M059J (cell line): ENCODE results near the gene HENMT1. TPM values are rescaled to one million over a fixed set of nuclear protein-coding genes. Genes with fewer than 3 reads are reported as not detected.
A peak's percentile ranks its signal among the peaks of the same experiment; 100 is the strongest.
"Not testable (repeated sequence)": the region's sequence is repeated elsewhere in the genome, so short reads cannot be mapped to it uniquely, and the experiment has no call there.

Source experiments
- DNase-seq: peaks from one replicate; pipeline ENCODE4 v3.0.0-alpha.2; 2012; ENCODE audit warnings: low read depth
- total RNA-seq: library from RNA; depleted of rRNA; stranded (reverse); fragments of >200 nt; shearing (Covaris generic); gene quantifications from 2 replicates; pipeline ENCODE4 v1.2.3, GENCODE V29; 2014; rRNA removed

Gene HENMT1
- total RNA-seq = not detected in 2 replicates

GRCh38 chr1:108661030-108661609 is at the start of gene HENMT1:
HENMT1 (minus strand) TSS chr1:108661093; CDS start chr1:108659884, 1,209 bp downstream.
- no peak for DNase-seq

- peak; percentile 22 for DNase-seq
Measured at GRCh38 chr1:108708691-108709660, 48.1 kb upstream of the HENMT1 start.

GRCh38 chr1:108706643-108707042 is 45.8 kb upstream of the HENMT1 start:
- no peak for DNase-seq

- DNase-seq = peak; percentile 75
Measured at GRCh38 chr1:108704496-108704895, 43.6 kb upstream of the HENMT1 start.

GRCh38 chr1:108703939-108704338 is 43.0 kb upstream of the HENMT1 start:
- no peak for DNase-seq

GRCh38 chr1:108702109-108702508 is 41.2 kb upstream of the HENMT1 start:
- not testable (repeated sequence) for DNase-seq

- no peak for DNase-seq
Measured at GRCh38 chr1:108701176-108701849, 40.4 kb upstream of the HENMT1 start.

GRCh38 chr1:108699375-108700332 is 38.8 kb upstream of the HENMT1 start:
- DNase-seq = no peak

GRCh38 chr1:108695535-108695934 is 34.6 kb upstream of the HENMT1 start:
- no peak for DNase-seq

GRCh38 chr1:108692724-108693655 is 32.1 kb upstream of the HENMT1 start:
- DNase-seq = peak; percentile 80

- peak; percentile 92 for DNase-seq
Measured at GRCh38 chr1:108691942-108692723, 31.2 kb upstream of the HENMT1 start, which contains the start of gene PRPF38B. PRPF38B (plus strand) TSS chr1:108692310; CDS start chr1:108692592, 282 bp downstream.

GRCh38 chr1:108691128-108691941 is 30.4 kb upstream of the HENMT1 start:
- peak; percentile 27 for DNase-seq

GRCh38 chr1:108686614-108687313 is 25.9 kb upstream of the HENMT1 start:
- DNase-seq = peak; percentile 27

- DNase-seq = no peak
Measured at GRCh38 chr1:108685529-108685928, 24.6 kb upstream of the HENMT1 start.

GRCh38 chr1:108681701-108682100 is 20.8 kb upstream of the HENMT1 start:
- DNase-seq = peak; percentile 43

- no peak for DNase-seq
Measured at GRCh38 chr1:108679586-108680213, 18.8 kb upstream of the HENMT1 start.

- no peak for DNase-seq
Measured at GRCh38 chr1:108678706-108679105, 17.8 kb upstream of the HENMT1 start.
